ENCODE data around the gene PSD.

PSD gene

DNA sequence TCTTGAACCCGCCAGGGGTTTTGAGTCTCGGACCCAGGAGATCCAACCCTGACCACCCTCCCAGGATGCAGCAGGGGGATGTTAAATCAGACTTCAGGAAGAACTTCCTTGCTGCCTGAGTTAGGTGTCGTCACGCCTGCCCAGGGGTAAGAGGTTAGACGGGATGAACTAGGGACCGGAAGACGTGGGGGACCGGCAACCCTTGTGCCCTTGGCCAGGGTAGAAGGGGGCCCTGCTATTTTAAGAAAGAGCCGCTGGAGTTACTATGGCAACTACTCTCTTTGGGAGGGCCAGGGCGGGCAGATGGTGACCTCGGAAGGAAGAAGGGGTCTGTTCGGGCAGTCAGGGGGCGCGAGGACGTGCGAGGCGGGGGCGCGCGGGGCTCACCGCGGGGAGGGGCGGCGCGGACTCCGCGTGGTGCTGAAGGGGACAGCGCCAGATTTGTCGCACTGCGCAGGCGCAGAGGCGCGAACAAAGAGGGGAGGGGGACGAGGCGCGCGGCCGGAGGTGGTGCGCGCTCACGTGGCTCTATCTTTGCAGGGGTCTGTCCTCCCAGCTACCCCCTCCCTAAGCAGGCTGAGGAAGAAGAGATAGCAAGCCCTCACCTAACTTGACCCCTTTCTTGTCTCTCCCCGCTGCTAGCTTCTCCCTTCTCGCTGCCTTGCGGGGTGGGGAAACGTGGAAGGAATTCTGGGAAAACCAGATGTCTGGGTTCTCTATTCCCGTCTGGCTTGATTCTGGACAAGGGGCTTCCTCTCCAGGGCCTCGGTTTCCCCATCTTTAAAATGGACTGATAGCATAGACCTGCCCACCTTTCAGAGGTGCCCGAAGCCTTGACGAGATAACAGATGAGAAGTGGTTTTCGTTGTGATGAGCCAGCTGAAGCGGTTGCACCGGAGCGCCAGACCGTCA, 940 bp upstream of the PSD start:
- Histone ChIP-seq H3K27me3 (ENCODE audit: control insufficient read depth in 1 of 2, insufficient read depth in 2 of 2, low read length in 2 of 2) (peaks cover 21 to 27% of the 10 kb centered on the region in 2 donors), H3K36me3 (ENCODE audit: control insufficient read depth in 2 of 2, insufficient read depth in 2 of 2, low read length in 2 of 2) (peaks cover 7 to 12% of the 10 kb centered on the region in 2 donors), H3K9me3 (ENCODE audit: control insufficient read depth in 2 of 2, low read length in 2 of 2) (no peaks in the 10 kb centered on the region), H3K9ac (ENCODE audit: low read length in 2 of 2) (peak overlapping the region; percentile 77 to 98), H3K27ac (ENCODE audit: low read length) (peak overlapping the region; percentile 95), H3K4me3 (ENCODE audit: low read length in 2 of 2) (peak overlapping the region; percentile 90 to 91), H3K4me1 (ENCODE audit: control insufficient read depth, insufficient read depth, low read length) (peaks cover 40% of the 10 kb centered on the region)

DNA sequence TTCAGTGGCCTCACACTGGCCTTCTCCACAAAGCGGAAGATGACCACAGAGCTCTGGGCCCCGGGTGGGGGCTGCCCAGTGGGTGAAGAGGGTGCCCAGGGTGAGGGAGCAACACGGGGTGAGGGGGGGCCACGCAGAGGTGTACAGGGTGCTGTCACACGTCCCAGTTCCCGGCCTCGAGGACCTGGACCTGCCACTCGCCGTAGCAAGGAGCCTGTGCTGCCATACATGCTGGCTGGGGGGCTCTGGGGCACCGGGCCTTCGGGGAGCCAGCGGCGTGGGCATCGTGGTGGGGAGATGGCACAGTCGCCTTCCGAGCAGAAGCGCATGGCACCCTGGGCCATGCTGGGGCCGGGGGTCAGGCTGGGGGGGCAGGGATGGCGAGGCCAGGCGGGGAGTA, 1.9 kb downstream of the PSD start:
- Histone ChIP-seq H3K9me3 (ENCODE audit: control insufficient read depth in 2 of 2, low read length in 2 of 2) (no peaks in the 10 kb centered on the region), H3K27me3 (ENCODE audit: control insufficient read depth in 1 of 2, insufficient read depth in 2 of 2, low read length in 2 of 2) (peaks cover 31 to 38% of the 10 kb centered on the region in 2 donors), H3K9ac (ENCODE audit: low read length in 2 of 2) (no peak overlapping the region), H3K27ac (ENCODE audit: low read length) (no peak overlapping the region), H3K4me1 (ENCODE audit: control insufficient read depth, insufficient read depth, low read length) (peaks cover 22% of the 10 kb centered on the region), H3K36me3 (ENCODE audit: control insufficient read depth in 2 of 2, insufficient read depth in 2 of 2, low read length in 2 of 2) (no peaks in the 10 kb centered on the region), H3K4me3 (ENCODE audit: low read length in 2 of 2) (no peak overlapping the region)

DNA sequence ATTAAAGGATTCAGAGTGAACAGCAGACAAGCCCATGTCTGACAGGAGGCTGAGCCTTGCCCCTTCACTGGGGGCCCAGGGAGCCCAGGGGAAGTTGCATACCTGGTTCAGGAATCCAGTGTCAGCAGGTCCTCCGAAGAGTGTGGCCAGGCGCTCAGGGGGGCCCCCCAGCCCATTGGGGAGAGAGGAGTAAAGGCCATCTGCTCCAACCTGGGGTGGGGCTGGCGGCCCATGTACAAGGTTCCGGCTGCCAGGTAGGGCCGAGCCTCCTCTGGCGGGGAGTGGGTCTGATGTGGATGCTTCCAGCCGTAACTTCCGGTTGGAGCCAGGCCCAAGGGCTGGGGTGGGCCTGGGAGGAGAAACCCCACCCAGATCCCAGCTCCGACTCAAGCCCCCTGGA, 2.3 kb downstream of the PSD start:
- H3K4me1 ChIP-seq (ENCODE audit: control insufficient read depth, insufficient read depth, low read length) = peaks cover 21% of the 10 kb centered on the region
- H3K27me3 ChIP-seq (ENCODE audit: control insufficient read depth in 1 of 2, insufficient read depth in 2 of 2, low read length in 2 of 2) = peaks cover 31 to 42% of the 10 kb centered on the region in 2 donors
- H3K36me3 ChIP-seq (ENCODE audit: control insufficient read depth in 2 of 2, insufficient read depth in 2 of 2, low read length in 2 of 2) = no peaks in the 10 kb centered on the region
- H3K9ac ChIP-seq (ENCODE audit: low read length in 2 of 2) = no peak overlapping the region
- no peak overlapping the region for H3K27ac ChIP-seq (ENCODE audit: low read length)
- H3K4me3 ChIP-seq (ENCODE audit: low read length in 2 of 2) = no peak overlapping the region
- H3K9me3 ChIP-seq (ENCODE audit: control insufficient read depth in 2 of 2, low read length in 2 of 2) = no peaks in the 10 kb centered on the region

DNA sequence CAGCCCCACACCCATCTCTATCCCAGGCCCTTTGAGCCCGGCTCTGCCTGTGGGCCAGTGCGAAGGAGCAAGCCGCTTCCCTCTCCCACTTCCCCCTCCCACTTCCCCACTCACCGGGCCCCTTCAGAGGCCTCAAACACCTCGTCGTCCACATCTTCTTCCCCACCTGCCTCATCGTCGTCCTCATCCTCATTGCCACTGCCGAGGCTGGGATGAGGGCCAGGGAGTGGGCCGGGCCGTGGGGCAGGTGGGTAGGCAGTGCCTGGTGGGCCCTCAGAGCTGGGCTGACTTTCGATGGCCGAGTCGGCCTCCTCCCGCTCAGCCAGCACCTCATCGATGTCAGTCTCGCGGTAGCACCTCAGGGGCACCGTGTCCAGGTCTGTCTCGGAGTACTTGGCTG, 3.8 kb downstream of the PSD start:
- Histone ChIP-seq H3K36me3 (ENCODE audit: control insufficient read depth in 2 of 2, insufficient read depth in 2 of 2, low read length in 2 of 2) (no peaks in the 10 kb centered on the region), H3K27ac (ENCODE audit: low read length) (no peak overlapping the region), H3K4me1 (ENCODE audit: control insufficient read depth, insufficient read depth, low read length) (peaks cover 25% of the 10 kb centered on the region), H3K9me3 (ENCODE audit: control insufficient read depth in 2 of 2, low read length in 2 of 2) (no peaks in the 10 kb centered on the region), H3K27me3 (ENCODE audit: control insufficient read depth in 1 of 2, insufficient read depth in 2 of 2, low read length in 2 of 2) (peaks cover 31 to 49% of the 10 kb centered on the region in 2 donors), H3K4me3 (ENCODE audit: low read length in 2 of 2) (no peak overlapping the region), H3K9ac (ENCODE audit: low read length in 2 of 2) (no peak overlapping the region)

DNA sequence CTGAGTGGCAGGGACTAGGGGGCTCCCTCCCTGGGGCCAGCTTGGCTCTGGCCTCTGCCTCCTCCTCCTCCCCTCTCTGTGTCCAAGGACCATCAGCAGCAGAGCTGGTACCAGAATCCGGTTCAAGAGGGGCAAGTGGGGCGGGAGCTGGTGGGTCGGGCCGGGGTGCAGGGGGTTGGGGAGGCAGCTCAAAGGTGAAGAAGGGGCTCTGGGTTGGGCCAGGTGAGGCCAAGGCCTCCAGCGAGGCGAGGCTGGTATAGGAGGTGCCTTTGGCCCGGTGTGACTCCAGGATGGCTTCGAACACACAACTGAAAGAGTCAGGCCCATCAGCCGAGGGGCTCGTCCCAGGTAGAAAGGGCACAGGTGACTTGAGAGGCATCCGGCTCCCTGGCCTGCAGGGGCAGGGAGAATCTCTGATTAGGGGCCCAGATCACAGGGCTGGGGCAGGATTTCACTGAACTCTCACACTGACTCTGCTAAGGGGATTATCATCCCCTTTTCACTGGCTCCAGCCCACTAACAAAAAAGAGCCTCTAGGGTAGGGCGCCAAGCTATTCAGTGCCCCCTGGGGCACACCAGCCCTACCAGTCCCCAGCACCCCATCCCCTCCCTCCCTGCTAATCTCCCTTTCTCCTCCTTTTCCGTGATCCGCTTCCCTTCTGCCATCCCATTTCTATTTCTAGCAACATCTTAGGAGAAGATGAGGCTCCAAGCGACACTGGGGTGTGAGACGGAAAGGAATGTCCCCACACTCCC, 4.6 kb downstream of the PSD start:
- Histone ChIP-seq H3K9ac (ENCODE audit: low read length in 2 of 2) (no peak overlapping the region), H3K27ac (ENCODE audit: low read length) (no peak overlapping the region), H3K9me3 (ENCODE audit: control insufficient read depth in 2 of 2, low read length in 2 of 2) (no peaks in the 10 kb centered on the region), H3K36me3 (ENCODE audit: control insufficient read depth in 2 of 2, insufficient read depth in 2 of 2, low read length in 2 of 2) (no peaks in the 10 kb centered on the region), H3K4me1 (ENCODE audit: control insufficient read depth, insufficient read depth, low read length) (peaks cover 21% of the 10 kb centered on the region), H3K4me3 (ENCODE audit: low read length in 2 of 2) (no peak overlapping the region), H3K27me3 (ENCODE audit: control insufficient read depth in 1 of 2, insufficient read depth in 2 of 2, low read length in 2 of 2) (peaks cover 31 to 49% of the 10 kb centered on the region in 2 donors)

DNA sequence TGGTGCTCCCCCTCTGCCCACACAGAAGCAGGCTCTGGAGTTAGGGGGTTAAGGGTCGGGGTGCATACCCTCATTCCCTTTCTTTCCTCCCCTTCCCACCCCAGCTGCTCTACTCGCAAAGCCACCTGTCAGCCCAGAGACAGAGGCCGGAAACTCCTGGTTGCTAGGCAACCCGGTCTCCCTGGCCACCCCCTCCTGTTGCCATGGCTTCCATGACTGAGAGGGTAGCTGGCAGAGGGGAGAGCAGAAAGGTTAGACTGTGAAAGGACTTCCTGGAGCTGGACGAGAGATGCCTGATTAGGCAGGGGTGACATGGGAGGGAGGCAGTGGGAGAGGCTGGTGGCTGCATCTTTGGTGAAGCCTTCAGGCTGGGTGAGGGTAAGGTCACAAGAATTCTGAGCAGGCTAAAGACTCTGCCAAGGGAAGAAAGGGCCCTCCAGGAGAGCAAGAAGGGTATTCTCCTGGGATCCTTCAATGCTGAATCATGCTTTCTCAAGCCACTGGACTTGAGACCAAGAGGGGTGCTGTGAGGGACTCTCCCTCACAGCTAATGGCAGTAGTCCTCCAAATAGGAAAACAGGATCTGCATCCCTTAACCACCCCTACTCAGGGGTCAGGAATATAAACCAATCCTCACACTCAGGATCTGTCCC, 5.4 kb downstream of the PSD start:
- peaks cover 29 to 46% of the 10 kb centered on the region in 2 donors for H3K27me3 ChIP-seq (ENCODE audit: control insufficient read depth in 1 of 2, insufficient read depth in 2 of 2, low read length in 2 of 2)
- no peaks in the 10 kb centered on the region for H3K9me3 ChIP-seq (ENCODE audit: control insufficient read depth in 2 of 2, low read length in 2 of 2)
- H3K4me1 ChIP-seq (ENCODE audit: control insufficient read depth, insufficient read depth, low read length) = peaks cover 21% of the 10 kb centered on the region

DNA sequence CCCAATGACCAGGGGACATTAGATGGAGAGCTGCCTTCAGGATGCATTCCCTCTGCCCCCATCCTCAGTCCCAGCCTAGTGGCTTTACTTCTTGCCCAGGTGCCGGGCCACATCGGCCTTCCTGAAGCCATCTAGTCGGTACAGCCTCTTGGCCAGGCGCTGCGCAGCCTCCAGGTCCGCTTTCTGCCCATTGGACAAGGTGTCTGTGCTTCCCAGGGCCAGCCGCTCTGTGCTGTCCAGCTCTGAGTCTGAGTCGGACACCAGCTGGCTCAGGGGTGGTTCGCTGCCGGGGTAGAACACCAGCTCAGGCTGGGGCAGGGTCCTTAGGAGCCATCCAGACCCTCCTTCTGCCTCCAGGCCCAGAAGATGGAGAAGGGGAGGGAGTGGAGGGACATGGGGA, 6.3 kb downstream of the PSD start:
- H3K27me3 ChIP-seq (ENCODE audit: control insufficient read depth in 1 of 2, insufficient read depth in 2 of 2, low read length in 2 of 2) = peaks cover 30 to 47% of the 10 kb centered on the region in 2 donors

More for the DNA sequence above, 5.4 kb downstream of the PSD start:
- Histone ChIP-seq H3K36me3 (ENCODE audit: control insufficient read depth in 2 of 2, insufficient read depth in 2 of 2, low read length in 2 of 2) (no peaks in the 10 kb centered on the region), H3K4me3 (ENCODE audit: low read length in 2 of 2) (no peak overlapping the region), H3K9ac (ENCODE audit: low read length in 2 of 2) (no peak overlapping the region), H3K27ac (ENCODE audit: low read length) (no peak overlapping the region)

DNA sequence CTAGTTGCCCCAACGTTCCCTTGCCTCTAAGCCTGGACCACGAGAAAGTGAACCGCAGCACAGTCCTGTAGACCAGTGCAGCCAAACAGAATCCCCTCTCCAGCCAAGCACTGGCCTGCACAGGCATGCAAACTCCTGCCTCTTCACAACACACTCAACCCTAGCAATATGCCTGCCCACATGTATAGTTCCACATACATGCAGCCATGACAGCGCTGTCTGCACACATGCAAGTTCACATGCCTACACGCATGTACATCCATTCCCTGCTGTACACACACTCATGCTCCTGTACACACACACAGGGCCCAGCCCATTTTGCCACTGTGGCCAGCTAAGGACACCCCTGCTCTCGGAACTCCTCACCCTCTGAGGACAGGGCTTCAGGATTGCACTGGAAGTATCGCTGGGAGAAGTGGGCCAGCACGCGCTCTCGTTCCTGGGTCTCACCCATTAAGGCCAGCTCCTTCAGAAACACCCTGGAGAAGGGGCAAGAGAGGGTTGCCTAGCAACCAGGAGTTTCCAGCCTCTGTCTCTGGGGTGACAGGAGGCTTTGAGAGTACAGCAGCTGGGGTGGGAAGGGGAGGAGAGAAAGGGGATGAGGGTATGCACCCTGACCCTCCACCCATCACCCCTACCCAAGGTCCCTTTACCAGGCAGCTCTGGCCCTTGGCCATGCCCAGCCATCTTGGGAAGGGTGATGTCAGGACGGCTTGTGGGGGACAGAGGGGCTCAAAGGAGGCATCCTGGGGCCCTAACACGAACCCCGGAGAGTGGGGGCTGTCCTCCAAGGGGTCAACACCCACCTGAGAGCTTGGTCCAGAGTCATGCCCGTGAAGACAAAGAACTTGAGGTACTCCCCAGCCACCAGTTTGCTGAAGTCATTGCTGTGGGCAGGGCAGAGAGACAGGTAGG, 7.0 kb downstream of the PSD start:
- Histone ChIP-seq H3K27me3 (ENCODE audit: control insufficient read depth in 1 of 2, insufficient read depth in 2 of 2, low read length in 2 of 2) (peaks cover 23 to 44% of the 10 kb centered on the region in 2 donors), H3K27ac (ENCODE audit: low read length) (peak overlapping the region; percentile 99), H3K36me3 (ENCODE audit: control insufficient read depth in 2 of 2, insufficient read depth in 2 of 2, low read length in 2 of 2) (no peaks in the 10 kb centered on the region)

More for the DNA sequence above, 6.3 kb downstream of the PSD start:
- H3K9me3 ChIP-seq (ENCODE audit: control insufficient read depth in 2 of 2, low read length in 2 of 2) = no peaks in the 10 kb centered on the region
- peaks cover 28% of the 10 kb centered on the region for H3K4me1 ChIP-seq (ENCODE audit: control insufficient read depth, insufficient read depth, low read length)
- no peak overlapping the region for H3K27ac ChIP-seq (ENCODE audit: low read length)
- no peaks in the 10 kb centered on the region for H3K36me3 ChIP-seq (ENCODE audit: control insufficient read depth in 2 of 2, insufficient read depth in 2 of 2, low read length in 2 of 2)
- no peak overlapping the region for H3K9ac ChIP-seq (ENCODE audit: low read length in 2 of 2)
- H3K4me3 ChIP-seq (ENCODE audit: low read length in 2 of 2) = no peak overlapping the region

DNA sequence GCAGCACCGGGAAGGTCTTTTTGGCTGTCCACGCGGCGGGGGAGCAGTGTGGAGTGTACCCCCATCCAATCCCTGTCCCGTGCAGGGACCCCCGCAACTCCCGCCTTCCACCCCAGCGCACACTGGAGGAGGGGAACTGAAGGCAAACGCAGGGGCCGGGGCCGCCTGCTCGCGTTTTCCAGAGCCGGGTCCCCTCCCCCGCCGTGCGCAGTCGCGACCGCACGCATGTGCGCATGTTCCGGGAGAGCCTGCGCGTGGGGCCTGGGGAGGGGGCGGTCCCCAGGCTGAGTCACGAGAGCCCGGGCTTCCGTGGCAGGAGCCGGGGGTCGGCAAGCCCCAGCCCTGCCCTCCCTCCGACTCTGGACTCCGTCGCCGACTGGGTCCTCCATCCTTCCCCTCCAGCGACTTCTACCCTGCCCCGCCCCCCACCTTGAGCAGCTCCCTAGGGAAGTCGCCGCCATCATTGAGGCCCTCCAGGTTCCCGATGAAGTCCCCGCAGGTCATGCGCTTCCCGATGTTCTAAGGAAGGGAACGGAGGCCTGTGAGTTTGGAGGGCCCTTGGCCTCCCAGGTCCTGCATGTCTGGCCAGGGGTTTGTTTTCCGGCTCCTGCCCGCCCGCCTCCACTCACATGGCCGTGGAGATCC, 8.0 kb downstream of the PSD start:
- Histone ChIP-seq H3K27ac (ENCODE audit: low read length) (peak overlapping the region; percentile 99), H3K36me3 (ENCODE audit: control insufficient read depth in 2 of 2, insufficient read depth in 2 of 2, low read length in 2 of 2) (no peaks in the 10 kb centered on the region), H3K9ac (ENCODE audit: low read length in 2 of 2) (peak overlapping the region; percentile 78 to 92), H3K4me1 (ENCODE audit: control insufficient read depth, insufficient read depth, low read length) (peaks cover 38% of the 10 kb centered on the region), H3K27me3 (ENCODE audit: control insufficient read depth in 1 of 2, insufficient read depth in 2 of 2, low read length in 2 of 2) (peaks cover 16 to 36% of the 10 kb centered on the region in 2 donors), H3K4me3 (ENCODE audit: low read length in 2 of 2) (peak overlapping the region; percentile 42 to 82), H3K9me3 (ENCODE audit: control insufficient read depth in 2 of 2, low read length in 2 of 2) (no peaks in the 10 kb centered on the region)

More for the DNA sequence above, 7.0 kb downstream of the PSD start:
- H3K4me1 ChIP-seq (ENCODE audit: control insufficient read depth, insufficient read depth, low read length) = peaks cover 29% of the 10 kb centered on the region
- H3K9ac ChIP-seq (ENCODE audit: low read length in 2 of 2) = no peak overlapping the region
- no peaks in the 10 kb centered on the region for H3K9me3 ChIP-seq (ENCODE audit: control insufficient read depth in 2 of 2, low read length in 2 of 2)
- no peak overlapping the region for H3K4me3 ChIP-seq (ENCODE audit: low read length in 2 of 2)
